HepG2 (cell line): Measurements from ENCODE around the gene GPHN. TPM values are rescaled to one million over a fixed set of nuclear protein-coding genes. Genes with fewer than 3 reads are reported as not detected.

Source experiments
- ATAC-seq: fragments of 200-7000 bp; cut with Tn5 transposase; 3 replicates; pipeline ENCODE4 v1.9.1; 2020; ENCODE audit warnings: mild to moderate bottlenecking, moderate library complexity
- BruUV-seq: library from RNA; stranded (reverse); fragments of 400-500 nt; replicated peaks from 2 replicates; lab custom pipeline; 2021; lab: Mats Ljungman, UMichigan
- CTCF ChIA-PET: fragments of 300-600 bp; formaldehyde crosslinking; extraction: SDS; loops from one replicate; lab custom pipeline; 2021; ENCODE audit warnings: low total read pairs, inconsistent platforms, low intra/inter-chr PET ratio; lab: Yijun Ruan, JAX
- POLR2A ChIA-PET: fragments of 350-600 bp; sonication (Branson Sonifier 250); formaldehyde crosslinking; loops from one replicate; lab custom pipeline; 2020; ENCODE audit warnings: antibody characterized with exemption, inconsistent platforms; lab: Yijun Ruan, JAX
- DNase-seq: peaks from one replicate; pipeline ENCODE4 v3.0.0-alpha.2; 2015; ENCODE audit warnings: low spot score
- FAIRE-seq: peaks from 3 replicates; lab custom pipeline; 2011; peaks lifted over from hg19 to GRCh38; lab: Jason Lieb, UNC
- H2AFZ ChIP-seq: one replicate; pipeline ENCODE4 v1.6.1; 2011; ENCODE audit warnings: low read length, inconsistent platforms
- H3K27ac ChIP-seq: fragments of 300-600 bp; 3 replicates; pipeline ENCODE4 v1.8.0; 2011; ENCODE audit warnings: mixed run types, mild to moderate bottlenecking, mixed read lengths, low read length, inconsistent platforms; ENCODE audit not compliant: insufficient read depth; ENCODE audit errors: extremely low read length
- H3K27me3 ChIP-seq, 2 experiments: fragments of 200-600 bp in 1 of 2; 2 replicates in 1 of 2; 3 replicates in 1 of 2; pipeline versions ENCODE4 v1.6.0 to v1.8.0; 2011; ENCODE audit warnings: low read length in 2 of 2, mild to moderate bottlenecking in 2 of 2, moderate library complexity in 2 of 2, inconsistent platforms in 1 of 2; ENCODE audit not compliant: insufficient read depth in 2 of 2, control insufficient read depth in 1 of 2
- H3K36me3 ChIP-seq, 2 experiments: fragments of 200-600 bp in 1 of 2; replicated peaks in 1 of 2; 2 replicates in 1 of 2; 3 replicates in 1 of 2; pipeline versions ENCODE4 v1.5.1 to v1.8.0; 2011; ENCODE audit warnings: low read length in 2 of 2, inconsistent platforms in 1 of 2; ENCODE audit not compliant: insufficient read depth in 2 of 2, control insufficient read depth in 1 of 2
- H3K4me1 ChIP-seq: 2 replicates; pipeline ENCODE4 v1.5.1; 2012; ENCODE audit warnings: low read length, inconsistent platforms; ENCODE audit not compliant: insufficient read depth
- H3K4me2 ChIP-seq: 2 replicates; pipeline ENCODE4 v1.6.0; 2011; ENCODE audit warnings: low read depth, low read length, inconsistent platforms
- H3K4me3 ChIP-seq, 3 experiments: fragments of 200-600 bp in 1 of 3; sonication (generic), shearing (Covaris generic) in 1 of 3; replicated peaks in 1 of 3; 2 replicates each; pipeline ENCODE4 v1.5.1; 2011 to 2016; ENCODE audit warnings: low read length in 3 of 3, inconsistent platforms in 2 of 3, low read depth in 2 of 3, mild to moderate bottlenecking in 2 of 3, control low read depth in 1 of 3, mixed read lengths in 1 of 3; ENCODE audit not compliant: insufficient read depth in 1 of 3
- H3K79me2 ChIP-seq: one replicate; pipeline ENCODE4 v1.6.1; 2011; ENCODE audit warnings: low read length, inconsistent platforms; ENCODE audit not compliant: insufficient read depth
- H3K9ac ChIP-seq: 2 replicates; pipeline ENCODE4 v1.6.0; 2011; ENCODE audit warnings: mild to moderate bottlenecking, low read depth, low read length, inconsistent platforms; ENCODE audit not compliant: insufficient read depth
- H3K9me3 ChIP-seq: 2 replicates; pipeline ENCODE4 v1.5.1; 2012; ENCODE audit warnings: mild to moderate bottlenecking, low read length
- H4K20me1 ChIP-seq: 2 replicates; pipeline ENCODE4 v1.6.0; 2011; ENCODE audit warnings: inconsistent platforms, mild to moderate bottlenecking, low read length, moderate library complexity; ENCODE audit not compliant: insufficient read depth
- HOXD1 ChIP-seq: sonication (generic); formaldehyde crosslinking; IDR thresholded peaks from 2 replicates; pipeline ENCODE4 v1.5.0; 2020; ENCODE audit warnings: missing genetic modification reagents
- MLLT10 ChIP-seq: sonication (generic); formaldehyde crosslinking; IDR thresholded peaks from 2 replicates; pipeline ENCODE4 v1.4.0; 2020; ENCODE audit warnings: missing genetic modification reagents
- MTF1 ChIP-seq: sonication (generic); formaldehyde crosslinking; IDR thresholded peaks from 2 replicates; pipeline ENCODE4 v1.5.0; 2020; ENCODE audit warnings: missing genetic modification reagents
- NFIC ChIP-seq: IDR thresholded peaks from 2 replicates; pipeline ENCODE4 v1.6.1; 2012; ENCODE audit warnings: mild to moderate bottlenecking, low read length, inconsistent platforms
- RBM22 ChIP-seq: fragments of 200-400 bp; formaldehyde crosslinking; optimal IDR thresholded peaks from 2 replicates; pipeline ENCODE3; 2017; ENCODE audit warnings: mild to moderate bottlenecking, low read length, moderate library complexity
- SKI ChIP-seq: fragments of 450-650 bp; IDR thresholded peaks from one replicate; pipeline ENCODE4 v1.6.1; 2018; ENCODE audit warnings: mild to moderate bottlenecking; ENCODE audit not compliant: partially characterized antibody
- ZNF333 ChIP-seq: sonication (generic); formaldehyde crosslinking; IDR thresholded peaks from 2 replicates; pipeline ENCODE4 v1.4.0; 2020; ENCODE audit warnings: mild to moderate bottlenecking, missing genetic modification reagents, borderline replicate concordance
- ZNF782 ChIP-seq: sonication (generic); formaldehyde crosslinking; IDR thresholded peaks from 2 replicates; pipeline ENCODE4 v1.4.0; 2020; ENCODE audit warnings: missing genetic modification reagents, mild to moderate bottlenecking, borderline replicate concordance
- WGBS: methylation state at CpG from one replicate; pipeline ENCODE4 v1.1.6; 2017; ENCODE audit warnings: low lambda C conversion rate; 5-methylcytosine and 5-hydroxymethylcytosine counted together
- in situ Hi-C: cut with HindIII; loops from 2 replicates; pipeline ENCODE4 v1.10.0; 2017; ENCODE audit warnings: low pct_unique_long_range_greater_than_20kb; ENCODE audit not compliant: extremely low pct_ligation_motif_present
- intact Hi-C: fragments of 100-400 bp; cut with micrococcal nuclease; formaldehyde crosslinking; loops from one replicate; pipeline ENCODE4 v1.10.0; 2022; ENCODE audit not compliant: unreplicated experiment
- polyA plus RNA-seq, 8 experiments: library from polyadenylated mRNA; depleted of rRNA in 3 of 8; stranded (reverse) in 7 of 8; unstranded in 1 of 8; fragments of >200 nt; fragmentation: Illumina TruSeq in 4 of 8; extraction: Trizol in 4 of 8; gene quantifications; 2 replicates each; pipeline versions ENCODE4 v1.2.1 to v1.2.3, GENCODE V29; 2011 to 2016; ENCODE audit warnings: low read depth in 4 of 8, missing spikeins in 1 of 8, mixed read lengths in 1 of 8; ENCODE audit not compliant: insufficient read depth in 1 of 8
- total RNA-seq, 5 experiments: library from RNA; depleted of rRNA; stranded (reverse); fragments of >200 nt; fragmentation: Illumina TruSeq; extraction: Trizol; gene quantifications; 2 replicates each; pipeline ENCODE4 v1.2.3, GENCODE V29; 2016; ENCODE audit warnings: low read depth in 1 of 5
- TF ChIP-seq, protein P1 (sequence below): sonication (generic); formaldehyde crosslinking; IDR thresholded peaks from 2 replicates; pipeline ENCODE4 v1.8.1; 2023; ENCODE audit warnings: mild to moderate bottlenecking, inconsistent platforms, moderate library complexity, missing genetic modification reagents, borderline replicate concordance
- TF ChIP-seq, protein P2 (sequence below): sonication (generic); formaldehyde crosslinking; IDR thresholded peaks from 2 replicates; pipeline ENCODE4 v1.4.0; 2020; ENCODE audit warnings: missing genetic modification reagents, mild to moderate bottlenecking, borderline replicate concordance
- TF ChIP-seq, protein P3 (sequence below): sonication (generic); formaldehyde crosslinking; IDR thresholded peaks from 2 replicates; pipeline ENCODE4 v1.4.0; 2020; ENCODE audit warnings: missing genetic modification reagents; ENCODE audit errors: not compliant biosample characterization
- TF ChIP-seq, protein P4 (sequence below): sonication (generic); formaldehyde crosslinking; conservative IDR thresholded peaks from 2 replicates; pipeline ENCODE4 v1.8.0; 2022; ENCODE audit warnings: low read depth, missing genetic modification reagents

Gene GPHN
- total and polyA plus RNA-seq, 2 of the 13 experiments (the other 11 are each of a cell fraction or from before 2014, with no cell fraction given): 12.7 to 19.2 TPM

DNA sequence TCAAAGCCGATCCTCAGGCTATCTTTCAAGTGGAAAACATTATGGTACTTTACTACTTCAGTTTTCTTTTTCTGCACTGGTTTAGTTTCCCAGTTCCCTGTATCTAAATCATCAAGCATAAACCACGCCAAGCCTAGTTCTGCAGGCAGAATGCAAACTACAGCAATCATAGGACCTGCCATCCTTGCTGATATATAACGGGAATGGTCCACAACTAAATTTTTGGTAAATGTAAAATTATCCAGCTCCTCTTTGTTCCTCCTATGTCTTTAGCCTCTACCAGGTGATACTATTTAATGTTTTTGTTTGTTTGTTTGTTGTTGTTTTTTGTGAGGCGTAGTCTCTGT, 714.0 kb downstream of the GPHN start:
- Histone ChIP-seq H3K27me3 (0 out of 5 replicates have a peak, but pooled peaks cover 0 to 4% of the 10 kb centered on the region in 2 experiments), H3K4me1 (no peaks in the 10 kb centered on the region), H3K4me2 (no peak overlapping the region), H3K36me3 (no peaks in the 10 kb centered on the region), H3K4me3 (no peak overlapping the region), H4K20me1 (no peaks in the 10 kb centered on the region), H3K9me3 (no peaks in the 10 kb centered on the region), H3K9ac (no peak overlapping the region), H3K27ac (no peak overlapping the region), H2AFZ (no peak overlapping the region), H3K79me2 (no peaks in the 10 kb centered on the region)
- in situ Hi-C loops (no loop called here), intact Hi-C loops (no loop called here)
- ATAC-seq: no peak
- no TSS peak for BruUV-seq
- no peak for FAIRE-seq
- ChIA-PET POLR2A (no interaction called here), CTCF (no interaction called here)
- TF ChIP-seq MTF1 (CRISPR knock-in tag) (no peak), ZNF782 (CRISPR knock-in tag) (no peak), HOXD1 (CRISPR knock-in tag) (no peak), MLLT10 (CRISPR knock-in tag) (no peak), NFIC (no peak), RBM22 (no peak), ZNF333 (CRISPR knock-in tag) (no peak), SKI (no peak)
- TF ChIP-seq, protein P1, sequence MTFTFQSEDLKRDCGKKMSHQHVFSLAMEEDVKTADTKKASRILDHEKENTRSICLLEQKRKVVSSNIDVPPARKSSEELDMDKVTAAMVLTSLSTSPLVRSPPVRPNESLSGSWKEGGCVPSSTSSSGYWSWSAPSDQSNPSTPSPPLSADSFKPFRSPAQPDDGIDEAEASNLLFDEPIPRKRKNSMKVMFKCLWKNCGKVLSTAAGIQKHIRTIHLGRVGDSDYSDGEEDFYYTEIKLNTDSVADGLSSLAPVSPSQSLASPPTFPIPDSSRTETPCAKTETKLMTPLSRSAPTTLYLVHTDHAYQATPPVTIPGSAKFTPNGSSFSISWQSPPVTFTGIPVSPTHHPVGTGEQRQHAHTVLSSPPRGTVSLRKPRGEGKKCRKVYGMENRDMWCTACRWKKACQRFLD (CRISPR knock-in tag): no peak
- TF ChIP-seq, protein P2, sequence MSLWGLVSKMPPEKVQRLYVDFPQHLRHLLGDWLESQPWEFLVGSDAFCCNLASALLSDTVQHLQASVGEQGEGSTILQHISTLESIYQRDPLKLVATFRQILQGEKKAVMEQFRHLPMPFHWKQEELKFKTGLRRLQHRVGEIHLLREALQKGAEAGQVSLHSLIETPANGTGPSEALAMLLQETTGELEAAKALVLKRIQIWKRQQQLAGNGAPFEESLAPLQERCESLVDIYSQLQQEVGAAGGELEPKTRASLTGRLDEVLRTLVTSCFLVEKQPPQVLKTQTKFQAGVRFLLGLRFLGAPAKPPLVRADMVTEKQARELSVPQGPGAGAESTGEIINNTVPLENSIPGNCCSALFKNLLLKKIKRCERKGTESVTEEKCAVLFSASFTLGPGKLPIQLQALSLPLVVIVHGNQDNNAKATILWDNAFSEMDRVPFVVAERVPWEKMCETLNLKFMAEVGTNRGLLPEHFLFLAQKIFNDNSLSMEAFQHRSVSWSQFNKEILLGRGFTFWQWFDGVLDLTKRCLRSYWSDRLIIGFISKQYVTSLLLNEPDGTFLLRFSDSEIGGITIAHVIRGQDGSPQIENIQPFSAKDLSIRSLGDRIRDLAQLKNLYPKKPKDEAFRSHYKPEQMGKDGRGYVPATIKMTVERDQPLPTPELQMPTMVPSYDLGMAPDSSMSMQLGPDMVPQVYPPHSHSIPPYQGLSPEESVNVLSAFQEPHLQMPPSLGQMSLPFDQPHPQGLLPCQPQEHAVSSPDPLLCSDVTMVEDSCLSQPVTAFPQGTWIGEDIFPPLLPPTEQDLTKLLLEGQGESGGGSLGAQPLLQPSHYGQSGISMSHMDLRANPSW (CRISPR knock-in tag): no peak
- TF ChIP-seq, protein P3, sequence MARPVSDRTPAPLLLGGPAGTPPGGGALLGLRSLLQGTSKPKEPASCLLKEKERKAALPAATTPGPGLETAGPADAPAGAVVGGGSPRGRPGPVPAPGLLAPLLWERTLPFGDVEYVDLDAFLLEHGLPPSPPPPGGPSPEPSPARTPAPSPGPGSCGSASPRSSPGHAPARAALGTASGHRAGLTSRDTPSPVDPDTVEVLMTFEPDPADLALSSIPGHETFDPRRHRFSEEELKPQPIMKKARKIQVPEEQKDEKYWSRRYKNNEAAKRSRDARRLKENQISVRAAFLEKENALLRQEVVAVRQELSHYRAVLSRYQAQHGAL: no peak
- TF ChIP-seq, protein P4, sequence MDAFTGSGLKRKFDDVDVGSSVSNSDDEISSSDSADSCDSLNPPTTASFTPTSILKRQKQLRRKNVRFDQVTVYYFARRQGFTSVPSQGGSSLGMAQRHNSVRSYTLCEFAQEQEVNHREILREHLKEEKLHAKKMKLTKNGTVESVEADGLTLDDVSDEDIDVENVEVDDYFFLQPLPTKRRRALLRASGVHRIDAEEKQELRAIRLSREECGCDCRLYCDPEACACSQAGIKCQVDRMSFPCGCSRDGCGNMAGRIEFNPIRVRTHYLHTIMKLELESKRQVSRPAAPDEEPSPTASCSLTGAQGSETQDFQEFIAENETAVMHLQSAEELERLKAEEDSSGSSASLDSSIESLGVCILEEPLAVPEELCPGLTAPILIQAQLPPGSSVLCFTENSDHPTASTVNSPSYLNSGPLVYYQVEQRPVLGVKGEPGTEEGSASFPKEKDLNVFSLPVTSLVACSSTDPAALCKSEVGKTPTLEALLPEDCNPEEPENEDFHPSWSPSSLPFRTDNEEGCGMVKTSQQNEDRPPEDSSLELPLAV (CRISPR knock-in tag): no peak
- WGBS: 27% methylated on average over 4 of the region's 4 CpGs
- no peak for DNase-seq
